ENCODE results near the gene SEMA4F. TPM values are rescaled to one million over a fixed set of nuclear protein-coding genes. Genes with fewer than 3 reads are reported as not detected.

The SEMA4F gene
- polyA plus RNA-seq, 3 donors, result 0.16 to 0.44 (median 0.43) TPM

DNA sequence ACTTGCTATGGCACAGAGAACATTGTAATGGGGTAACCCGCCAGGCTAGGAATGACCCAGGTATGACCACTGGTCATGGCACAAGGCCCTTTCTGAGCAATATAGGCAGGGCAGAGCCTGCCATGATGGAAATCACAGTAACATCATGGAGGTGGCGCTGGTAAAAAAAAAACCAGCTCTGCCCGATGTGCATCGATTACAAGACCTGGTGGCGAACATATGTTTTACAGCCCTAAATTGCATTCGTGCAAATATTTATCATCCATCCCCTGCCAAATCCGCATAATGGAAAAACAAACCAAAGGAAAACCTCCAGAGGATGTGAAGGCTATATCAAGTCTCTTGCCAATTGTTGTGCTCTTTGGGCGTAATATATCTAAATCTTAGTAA is 60.6 kb downstream of the SEMA4F start:
- peaks cover 2 to 5% (median 4%) of the 10 kb centered on the region in 3 donors for H3K27me3 Mint-ChIP-seq (ENCODE audit: low read depth in 3 of 3)
- intact Hi-C loops (cut with micrococcal nuclease), result loop anchor here (2.0 to 5.0 kb wide), 3 partner anchors 123 to 163 kb away; no protein-coding TSS in a partner anchor
- no peaks in the 10 kb centered on the region for H3K9me3 ChIP-seq (replicated peaks in 1 of 2; ENCODE audit: control insufficient read depth in 1 of 2, insufficient read depth in 1 of 2, low read length in 2 of 2)

DNA sequence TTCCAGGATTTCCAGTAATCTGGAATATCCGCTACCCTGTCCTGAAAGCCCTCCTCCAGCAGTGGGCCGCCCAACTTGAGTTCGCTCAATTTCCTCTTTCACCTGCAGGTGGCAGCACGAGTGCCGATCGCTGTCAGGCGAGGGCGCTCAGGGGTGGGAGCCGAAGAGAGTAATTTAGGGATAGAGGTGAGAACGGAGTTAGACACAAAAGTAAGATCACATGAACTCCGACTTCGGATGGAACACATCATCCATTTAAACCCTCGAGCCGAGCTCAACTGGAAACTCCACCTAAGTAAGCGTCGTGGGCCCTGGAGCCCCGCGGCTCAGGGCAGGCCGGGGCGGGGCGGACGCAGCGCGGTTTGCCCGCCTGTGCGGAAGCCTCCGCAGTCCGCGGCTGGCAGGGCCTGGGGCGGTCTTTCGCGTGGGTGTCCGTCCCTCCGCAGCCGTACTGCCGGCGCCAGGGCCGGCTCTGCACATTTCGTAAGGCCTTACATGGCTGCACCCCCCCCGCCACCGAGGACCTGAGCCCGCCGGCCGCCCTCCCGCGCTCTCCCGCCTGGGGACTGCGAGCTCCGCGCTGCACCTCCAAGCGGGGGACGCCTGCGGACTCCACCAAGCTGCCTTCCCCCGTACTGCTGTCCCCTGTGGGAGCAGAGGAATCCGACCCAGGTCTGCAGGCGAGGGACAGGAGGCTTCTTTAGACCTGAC is 61.2 kb downstream of the SEMA4F start:
- no peaks in the 10 kb centered on the region for H3K36me3 Mint-ChIP-seq
- H3K79me2 ChIP-seq (ENCODE audit: insufficient read depth, low read length), result no peaks in the 10 kb centered on the region
- peaks cover 9% of the 10 kb centered on the region for H3K4me1 Mint-ChIP-seq
- H4K20me1 ChIP-seq (ENCODE audit: insufficient read depth, low read length), result no peaks in the 10 kb centered on the region
- peak overlapping the region; percentile 40 to 77 for H3K27ac ChIP-seq (ENCODE audit: low read depth in 1 of 2, low read length in 2 of 2)
- H2AFZ ChIP-seq (ENCODE audit: insufficient read depth, low read depth, low read length, poor library complexity, severe bottlenecking), result peak overlapping the region; percentile 95
- peaks cover 0 to 5% of the 10 kb centered on the region in 2 donors for H3K27me3 ChIP-seq (ENCODE audit: control insufficient read depth in 2 of 2, insufficient read depth in 2 of 2, low read length in 2 of 2)
- peak overlapping the region; percentile 64 for H3K9ac ChIP-seq (ENCODE audit: insufficient read depth, low read length, poor library complexity, severe bottlenecking)
- no peaks in the 10 kb centered on the region for H3K9me3 ChIP-seq (replicated peaks in 1 of 2; ENCODE audit: control insufficient read depth in 1 of 2, insufficient read depth in 1 of 2, low read length in 2 of 2)
- intact Hi-C loops (cut with micrococcal nuclease), result loop anchor here (2.0 to 5.0 kb wide), 3 partner anchors 122 to 162 kb away; no protein-coding TSS in a partner anchor
- H3K36me3 ChIP-seq (replicated peaks in 1 of 2; ENCODE audit: control insufficient read depth in 1 of 2, insufficient read depth in 2 of 2, low read length in 2 of 2), result no peaks in the 10 kb centered on the region
- peak; percentile 72 to 77 (median 72) for DNase-seq
- H3K27ac Mint-ChIP-seq, result peak overlapping the region; percentile 47 to 94 (median 89)
- peaks cover 0 to 3% (median 0%) of the 10 kb centered on the region in 7 donors for H3K9me3 Mint-ChIP-seq
- 2% methylated on average over 48 of the region's 56 CpGs for WGBS (ENCODE audit: insufficient coverage)
- H3K4me3 Mint-ChIP-seq, result peak overlapping the region; percentile 91 to 96
- TF ChIP-seq, protein P1, sequence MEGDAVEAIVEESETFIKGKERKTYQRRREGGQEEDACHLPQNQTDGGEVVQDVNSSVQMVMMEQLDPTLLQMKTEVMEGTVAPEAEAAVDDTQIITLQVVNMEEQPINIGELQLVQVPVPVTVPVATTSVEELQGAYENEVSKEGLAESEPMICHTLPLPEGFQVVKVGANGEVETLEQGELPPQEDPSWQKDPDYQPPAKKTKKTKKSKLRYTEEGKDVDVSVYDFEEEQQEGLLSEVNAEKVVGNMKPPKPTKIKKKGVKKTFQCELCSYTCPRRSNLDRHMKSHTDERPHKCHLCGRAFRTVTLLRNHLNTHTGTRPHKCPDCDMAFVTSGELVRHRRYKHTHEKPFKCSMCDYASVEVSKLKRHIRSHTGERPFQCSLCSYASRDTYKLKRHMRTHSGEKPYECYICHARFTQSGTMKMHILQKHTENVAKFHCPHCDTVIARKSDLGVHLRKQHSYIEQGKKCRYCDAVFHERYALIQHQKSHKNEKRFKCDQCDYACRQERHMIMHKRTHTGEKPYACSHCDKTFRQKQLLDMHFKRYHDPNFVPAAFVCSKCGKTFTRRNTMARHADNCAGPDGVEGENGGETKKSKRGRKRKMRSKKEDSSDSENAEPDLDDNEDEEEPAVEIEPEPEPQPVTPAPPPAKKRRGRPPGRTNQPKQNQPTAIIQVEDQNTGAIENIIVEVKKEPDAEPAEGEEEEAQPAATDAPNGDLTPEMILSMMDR (IDR thresholded peaks at IDR 0.05), result peak; percentile 95
- peaks cover 3 to 5% (median 4%) of the 10 kb centered on the region in 3 donors for H3K27me3 Mint-ChIP-seq (ENCODE audit: low read depth in 3 of 3)
- H3K4me1 ChIP-seq (ENCODE audit: control insufficient read depth in 1 of 2, insufficient read depth in 2 of 2, low read length in 2 of 2), result peaks cover 6 to 9% of the 10 kb centered on the region in 2 donors
- H3K4me3 ChIP-seq (replicated peaks in 1 of 3; ENCODE audit: low read depth in 2 of 3, low read length in 3 of 3), result peak overlapping the region; percentile 38 to 75 (median 54)
- peak overlapping the region; percentile 87 for H3K4me2 ChIP-seq (replicated peaks; ENCODE audit: extremely low read depth, low read length, poor library complexity, severe bottlenecking)

More for the DNA sequence above, 60.6 kb downstream of the SEMA4F start:
- DNase-seq, result no peak
- no peak overlapping the region for H2AFZ ChIP-seq (ENCODE audit: insufficient read depth, low read depth, low read length, poor library complexity, severe bottlenecking)
- H3K36me3 ChIP-seq (replicated peaks in 1 of 2; ENCODE audit: control insufficient read depth in 1 of 2, insufficient read depth in 2 of 2, low read length in 2 of 2), result no peaks in the 10 kb centered on the region
- Mint-ChIP-seq H3K4me1 (peaks cover 9% of the 10 kb centered on the region), H3K36me3 (no peaks in the 10 kb centered on the region), H3K9me3 (peaks cover 0 to 3% (median 0%) of the 10 kb centered on the region in 7 donors), H3K4me3 (peak overlapping the region in 1 of 2 donors; percentile 91), H3K27ac (peak overlapping the region in 3 of 7 donors; percentile 35 to 91 (median 80))
- peaks cover 6 to 9% of the 10 kb centered on the region in 2 donors for H3K4me1 ChIP-seq (ENCODE audit: control insufficient read depth in 1 of 2, insufficient read depth in 2 of 2, low read length in 2 of 2)
- WGBS (ENCODE audit: insufficient coverage), result 100% methylated on average over 1 of the region's 8 CpGs
- H3K79me2 ChIP-seq (ENCODE audit: insufficient read depth, low read length), result no peaks in the 10 kb centered on the region
- TF ChIP-seq, protein P1 (IDR thresholded peaks at IDR 0.05), result no peak
- no peak overlapping the region for H3K9ac ChIP-seq (ENCODE audit: insufficient read depth, low read length, poor library complexity, severe bottlenecking)
- H3K4me3 ChIP-seq (replicated peaks in 1 of 3; ENCODE audit: low read depth in 2 of 3, low read length in 3 of 3), result peak overlapping the region in 1 of 3 experiments; percentile 75
- H3K27me3 ChIP-seq (ENCODE audit: control insufficient read depth in 2 of 2, insufficient read depth in 2 of 2, low read length in 2 of 2), result peaks cover 0 to 5% of the 10 kb centered on the region in 2 donors
- H3K4me2 ChIP-seq (replicated peaks; ENCODE audit: extremely low read depth, low read length, poor library complexity, severe bottlenecking), result peak overlapping the region; percentile 87
- H4K20me1 ChIP-seq (ENCODE audit: insufficient read depth, low read length), result no peaks in the 10 kb centered on the region
- no peak overlapping the region for H3K27ac ChIP-seq (ENCODE audit: low read depth in 1 of 2, low read length in 2 of 2)

All from CD14-positive monocyte (primary cell).